ENCODE data around the gene NCKAP5L. TPM values are rescaled to one million over a fixed set of nuclear protein-coding genes. Genes with fewer than 3 reads are reported as not detected.

Gene NCKAP5L
- total and polyA plus RNA-seq, 2 experiments from 2014 or later: 10.2 to 37.0 TPM

GRCh38 chr12:49809906-49810389 is 18.3 kb downstream of the NCKAP5L start:
- H3F3A ChIP-seq (replicated peaks; ENCODE audit: low read depth): peaks cover 4% of the 10 kb centered on the region; the same call in 1 of the 2 replicates
- H2AFZ ChIP-seq: no peak overlapping the region
- peak overlapping the region; percentile 73 for H3K4me2 ChIP-seq
- Mint-ChIP-seq H3K27me3 (ENCODE audit: insufficient read depth, low read depth, poor library complexity) (peaks cover 8% of the 10 kb centered on the region), H3K36me3 (ENCODE audit: low read depth) (peaks cover 11% of the 10 kb centered on the region; the same call in 2 of the 3 replicates), H3K9me3 (no peaks in the 10 kb centered on the region), H3K4me3 (peak overlapping the region; percentile 42), H3K27ac (peak overlapping the region; percentile 86), H3K4me1 (peaks cover 44% of the 10 kb centered on the region)
- peaks cover 38% of the 10 kb centered on the region for H3K4me1 ChIP-seq (ENCODE audit: insufficient read depth)
- H4K20me1 ChIP-seq (replicated peaks; ENCODE audit: insufficient read depth): peaks cover 3% of the 10 kb centered on the region
- peak overlapping the region; percentile 94 for H3K27ac ChIP-seq (ENCODE audit: low read depth)
- ATAC-seq: peak; percentile 36
- H3K4me3 ChIP-seq: peak overlapping the region; percentile 42
- no peaks in the 10 kb centered on the region for H3K9me2 ChIP-seq (ENCODE audit: insufficient read depth)
- peaks cover 39% of the 10 kb centered on the region for H3K79me2 ChIP-seq (replicated peaks; ENCODE audit: insufficient read depth)
- H3K27me3 ChIP-seq (ENCODE audit: insufficient read depth): no peaks in the 10 kb centered on the region
- peak; percentile 66 for DNase-seq (ENCODE audit: low spot score)
- TF ChIP-seq POLR2AphosphoS5 (IDR thresholded peaks at IDR 0.05; ENCODE audit: low read depth) (no peak), JUNB (IDR thresholded peaks at IDR 0.05; ENCODE audit: unreplicated experiment) (no peak), EZH2phosphoT487 (IDR thresholded peaks at IDR 0.05; ENCODE audit: unreplicated experiment) (no peak), ZNF331 (CRISPR knock-in tag; IDR thresholded peaks at IDR 0.05; ENCODE audit: low read depth) (no peak), ZNF462 (CRISPR knock-in tag; IDR thresholded peaks at IDR 0.05) (no peak), EZH2 (IDR thresholded peaks at IDR 0.05; ENCODE audit: low read depth, unreplicated experiment) (no peak)
- TF ChIP-seq, protein P1, sequence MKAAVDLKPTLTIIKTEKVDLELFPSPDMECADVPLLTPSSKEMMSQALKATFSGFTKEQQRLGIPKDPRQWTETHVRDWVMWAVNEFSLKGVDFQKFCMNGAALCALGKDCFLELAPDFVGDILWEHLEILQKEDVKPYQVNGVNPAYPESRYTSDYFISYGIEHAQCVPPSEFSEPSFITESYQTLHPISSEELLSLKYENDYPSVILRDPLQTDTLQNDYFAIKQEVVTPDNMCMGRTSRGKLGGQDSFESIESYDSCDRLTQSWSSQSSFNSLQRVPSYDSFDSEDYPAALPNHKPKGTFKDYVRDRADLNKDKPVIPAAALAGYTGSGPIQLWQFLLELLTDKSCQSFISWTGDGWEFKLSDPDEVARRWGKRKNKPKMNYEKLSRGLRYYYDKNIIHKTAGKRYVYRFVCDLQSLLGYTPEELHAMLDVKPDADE (IDR thresholded peaks at IDR 0.05): no peak
- H3K36me3 ChIP-seq (ENCODE audit: insufficient read depth): peaks cover 3% of the 10 kb centered on the region; the same call in 1 of the 2 replicates

All from GM23338 (cell line).